Psoas muscle (tissue), 8 donors: Measurements from ENCODE around the gene ANAPC2. TPM values are rescaled to one million over a fixed set of nuclear protein-coding genes. Genes with fewer than 3 reads are reported as not detected.

ENCODE experiments used
- ATAC-seq, 4 donors: fragments of 200-7000 bp; cut with Tn5 transposase; one replicate each; pipeline ENCODE4 v1.9.1; 2020; ENCODE audit warnings: moderate library complexity in 3 of 4, mild to moderate bottlenecking in 2 of 4
- DNase-seq, 2 donors: peaks; one replicate each; pipeline ENCODE4 v3.0.0-alpha.2; 2020
- H3K27ac ChIP-seq: fragments of 200-600 bp; one replicate; pipeline ENCODE4 v1.8.0; 2022
- H3K27me3 ChIP-seq, 3 donors: fragments of 200-600 bp in 1 of 3; one replicate each; pipeline versions ENCODE4 v1.6.1 to v1.8.0; 2013 to 2022; ENCODE audit warnings: low read length in 2 of 3, mild to moderate bottlenecking in 2 of 3, moderate library complexity in 1 of 3; ENCODE audit not compliant: insufficient read depth in 3 of 3
- H3K36me3 ChIP-seq, 2 donors: fragments of 200-600 bp in 1 of 2; one replicate each; pipeline versions ENCODE4 v1.6.1 to v1.8.0; 2013 to 2022; ENCODE audit warnings: low read depth in 1 of 2, mild to moderate bottlenecking in 1 of 2, moderate library complexity in 1 of 2; ENCODE audit not compliant: insufficient read depth in 1 of 2
- H3K4me1 ChIP-seq: fragments of 200-600 bp; one replicate; pipeline ENCODE4 v1.8.0; 2022
- H3K4me3 ChIP-seq: fragments of 200-600 bp; one replicate; pipeline ENCODE4 v1.8.0; 2022; ENCODE audit warnings: mild to moderate bottlenecking
- H3K9me3 ChIP-seq: fragments of 200-600 bp; one replicate; pipeline ENCODE4 v1.8.0; 2022
- CTCF ChIP-seq: fragments of 200-600 bp; IDR thresholded peaks from one replicate; pipeline ENCODE4 v1.8.0; 2022; ENCODE audit warnings: antibody characterized with exemption
- WGBS, 3 donors: extraction: QIAGEN DNeasy Blood & Tissue Kit; methylation state at CpG; one replicate each; pipeline versions ENCODE4 v1.1.6 to v1.1.7; 2013; 5-methylcytosine and 5-hydroxymethylcytosine counted together
- intact Hi-C, 2 donors: fragments of 100-400 bp; cut with DNase I; formaldehyde crosslinking; loops; one replicate each; pipeline versions ENCODE4 v1.11.0 to v1.14.2; 2022
- polyA plus RNA-seq, 3 donors: library from polyadenylated mRNA; stranded (reverse); fragments of 200-250 nt; gene quantifications; one replicate each; pipeline ENCODE4 v1.2.3, GENCODE V29; 2013
- total RNA-seq, 4 donors: library from RNA; stranded (reverse); fragmentation: NEBNext Ultra II Directional in 2 of 4; extraction: Animal tissue kit (Norgen Biotek cat#: 25700) in 2 of 4; gene quantifications; one replicate each; pipeline versions ENCODE4 v1.2.1 to v1.2.4, GENCODE V29; 2021 to 2023
- donor health status: healthy with polysubstance abuse.
- donor health status: DM: no; HTN: no; CAD: no; lungs with moderate emphysema.
- donor health status: Bipolar disorder and iron deficiency.
- donor health status: healthy.
- donor health status: DM: yes; HTN: yes; CAD: no.
- donor health status: DM: no; HTN: no; CAD: no.
- donor health status: DM: no; HTN: no; CAD: no.
- donor health status: DM: yes; HTN: yes; CAD: no.

The ANAPC2 gene
- total and polyA plus RNA-seq, 7 donors: 13.0 to 32.1 (median 22.6) TPM

DNA sequence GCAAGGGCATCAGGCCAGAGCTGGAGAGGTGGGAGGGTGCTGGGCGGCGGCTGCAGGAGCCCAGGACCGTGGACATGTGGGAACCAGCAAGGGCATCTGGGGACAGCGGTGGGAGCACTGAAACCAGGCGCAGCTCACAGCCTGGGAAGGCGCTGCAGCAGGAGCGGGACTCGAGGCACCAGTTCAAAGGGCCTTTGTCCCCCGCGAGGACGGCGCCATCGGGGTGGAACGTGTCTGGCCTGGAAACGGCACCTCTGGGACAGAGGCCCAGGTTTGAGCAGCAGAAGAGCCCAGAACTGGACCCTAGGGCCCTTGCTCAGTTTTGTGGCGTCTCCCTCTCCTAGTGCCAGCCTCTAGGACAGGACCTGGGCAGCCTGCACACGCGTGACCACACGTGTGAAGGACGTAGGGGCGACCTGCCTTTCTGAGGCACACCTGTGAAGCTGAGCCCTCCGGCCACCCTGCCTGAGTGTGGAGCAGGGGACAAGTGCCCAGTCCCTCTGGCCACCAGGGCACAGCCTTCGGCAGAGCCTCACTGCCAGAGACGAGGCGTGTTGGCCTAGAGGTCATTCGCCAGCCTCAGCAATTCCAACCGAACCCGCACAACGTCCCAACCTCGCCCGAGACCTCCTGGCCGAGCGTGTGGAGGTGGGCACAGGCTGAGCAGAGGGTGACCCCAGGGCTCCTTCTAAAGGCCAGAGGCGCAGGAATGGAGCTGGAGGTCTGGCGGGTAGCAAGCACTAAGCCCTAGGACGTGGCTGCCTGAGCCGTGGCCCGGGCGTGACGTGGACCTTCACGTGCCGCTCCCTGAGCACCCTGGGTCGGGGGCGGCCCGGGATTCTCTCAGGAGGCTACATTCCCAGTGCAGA, 14.3 kb downstream of the ANAPC2 start:
- Histone ChIP-seq H3K4me1 (peaks cover 10% of the 10 kb centered on the region), H3K27ac (no peak overlapping the region), H3K4me3 (no peak overlapping the region), H3K9me3 (no peaks in the 10 kb centered on the region), H3K27me3 (peaks cover 0 to 24% (median 0%) of the 10 kb centered on the region in 3 donors), H3K36me3 (peaks cover 0 to 23% of the 10 kb centered on the region in 2 donors)
- no peak for DNase-seq
- intact Hi-C loops: no loop called here
- TF ChIP-seq CTCF: no peak
- WGBS, 3 donors: 73 to 79% (median 76%) methylated on average over 43 to 45 of the region's 45 CpGs
- ATAC-seq: peak in 1 of 4 donors; percentile 7

- 45 to 54% (median 52%) methylated on average over 19 to 21 of the region's 21 CpGs for WGBS, 3 donors
- H3K4me1 ChIP-seq: peaks cover 17% of the 10 kb centered on the region
- TF ChIP-seq CTCF: no peak
- intact Hi-C loops: no loop called here
- no peaks in the 10 kb centered on the region for H3K9me3 ChIP-seq
- no peak overlapping the region for H3K27ac ChIP-seq
- DNase-seq (no peak), ATAC-seq (no peak)
- peaks cover 0 to 14% of the 10 kb centered on the region in 2 donors for H3K36me3 ChIP-seq
- no peak overlapping the region for H3K4me3 ChIP-seq
- peaks cover 0 to 33% (median 8%) of the 10 kb centered on the region in 3 donors for H3K27me3 ChIP-seq
Measured at GRCh38 chr9:137172901-137173795, 15.2 kb downstream of the ANAPC2 start.

DNA sequence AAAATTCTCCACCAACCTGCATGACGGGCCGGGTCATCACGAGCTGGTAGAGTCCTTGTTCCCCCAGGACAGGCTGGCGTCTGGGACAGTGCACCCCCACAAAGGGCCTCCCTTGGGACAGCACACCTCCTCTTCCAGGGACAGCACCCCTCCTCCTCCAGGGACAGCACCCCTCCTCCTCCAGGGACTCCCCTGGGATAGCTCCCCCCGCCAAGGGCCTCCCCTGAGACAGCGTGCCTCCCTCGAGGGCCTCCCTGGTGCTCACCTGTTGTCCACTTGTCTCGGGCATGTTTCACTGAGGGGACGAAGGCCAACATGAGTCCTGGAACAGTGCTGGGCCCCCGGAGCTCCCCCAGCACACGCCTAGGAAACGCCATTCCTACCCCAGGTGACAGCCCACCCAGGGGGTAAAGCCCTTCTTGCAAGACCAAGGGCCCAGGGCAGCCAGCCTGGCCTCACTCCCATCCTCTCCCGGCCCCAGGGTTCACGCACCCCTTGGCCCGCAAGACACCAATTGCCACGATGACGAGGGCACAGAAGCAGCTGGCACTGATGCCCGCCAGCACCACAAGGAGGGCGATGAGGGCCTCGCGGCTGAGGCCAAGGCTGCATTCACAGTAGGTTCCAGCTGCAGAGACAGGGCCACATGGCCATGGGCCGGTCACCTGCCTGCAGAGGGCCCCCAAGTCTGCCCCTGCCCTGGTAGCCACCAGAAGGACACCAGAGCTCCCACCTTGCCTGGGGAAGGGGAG, 17.0 kb downstream of the ANAPC2 start:
- H3K4me1 ChIP-seq: peaks cover 23% of the 10 kb centered on the region
- DNase-seq: no peak
- H3K36me3 ChIP-seq: no peaks in the 10 kb centered on the region
- H3K27ac ChIP-seq: no peak overlapping the region
- no peak overlapping the region for H3K4me3 ChIP-seq
- no peak for ATAC-seq
- intact Hi-C loops: no loop called here
- 52 to 60% (median 54%) methylated on average over 22 of the region's 22 CpGs for WGBS, 3 donors
- TF ChIP-seq CTCF: no peak
- peaks cover 0 to 51% (median 21%) of the 10 kb centered on the region in 3 donors for H3K27me3 ChIP-seq
- H3K9me3 ChIP-seq: no peaks in the 10 kb centered on the region

DNA sequence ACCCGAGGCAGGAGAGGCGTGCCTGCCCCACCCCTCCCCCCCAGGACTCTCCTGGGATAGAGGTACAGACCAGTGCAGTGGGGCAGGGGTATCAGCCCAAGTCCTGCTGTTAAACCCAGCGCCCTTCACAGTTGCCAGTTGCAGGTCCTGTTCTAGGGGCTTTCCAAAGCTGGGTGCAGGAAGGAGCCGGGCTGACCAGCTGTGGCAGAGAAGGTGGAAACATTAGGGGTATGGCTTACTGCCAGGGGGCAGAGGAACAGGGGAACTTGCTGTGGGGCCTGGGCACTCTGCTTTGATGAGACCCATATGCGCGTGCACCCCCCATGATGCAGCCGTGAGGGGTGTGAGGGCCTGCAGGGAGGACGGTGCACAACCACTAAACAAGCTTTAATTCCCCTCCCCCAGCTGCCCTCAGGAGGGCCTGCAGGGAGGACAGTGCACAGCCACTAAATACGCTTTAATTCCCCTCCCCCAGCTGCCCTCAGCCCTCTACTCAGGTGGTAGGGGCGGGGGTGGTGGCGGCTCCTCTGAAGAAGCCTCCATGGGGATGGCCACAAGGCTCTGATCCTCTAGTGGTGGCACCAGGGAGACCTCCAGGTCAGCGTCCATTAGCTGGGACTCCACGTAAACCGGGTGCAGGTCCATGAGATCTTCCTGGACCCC, 17.7 kb downstream of the ANAPC2 start:
- TF ChIP-seq CTCF: no peak
- Histone ChIP-seq H3K36me3 (no peaks in the 10 kb centered on the region), H3K4me1 (peaks cover 23% of the 10 kb centered on the region), H3K4me3 (no peak overlapping the region), H3K27me3 (peaks cover 0 to 58% (median 28%) of the 10 kb centered on the region in 3 donors), H3K9me3 (no peaks in the 10 kb centered on the region), H3K27ac (no peak overlapping the region)
- 40 to 44% (median 42%) methylated on average over 14 of the region's 14 CpGs for WGBS, 3 donors
- intact Hi-C loops: no loop called here
- ATAC-seq: no peak
- DNase-seq: no peak
